Fibroblast of lung (primary cell): ENCODE data around the gene IGIP. TPM values are rescaled to one million over a fixed set of nuclear protein-coding genes. Genes with fewer than 3 reads are reported as not detected.

Experiments used
- DNase-seq, 2 donors: peaks; one replicate each; pipeline versions ENCODE4 v3.0.0 to v3.0.0-alpha.2; 2010; ENCODE audit warnings: low read depth in 2 of 2
- H2AFZ ChIP-seq: 2 replicates; pipeline ENCODE4 v1.5.1; 2012; ENCODE audit warnings: low read length, control low read depth, inconsistent platforms
- H3K27ac ChIP-seq: 2 replicates; pipeline ENCODE4 v1.5.1; 2011; ENCODE audit warnings: low read length, control low read depth; ENCODE audit not compliant: insufficient read depth
- H3K27me3 ChIP-seq: 2 replicates; pipeline ENCODE4 v1.5.1; 2011; ENCODE audit warnings: mild to moderate bottlenecking, low read length; ENCODE audit not compliant: control insufficient read depth, insufficient read depth
- H3K36me3 ChIP-seq: 2 replicates; pipeline ENCODE4 v1.5.1; 2011; ENCODE audit warnings: low read length; ENCODE audit not compliant: control insufficient read depth, insufficient read depth
- H3K4me1 ChIP-seq: 2 replicates; pipeline ENCODE4 v1.5.1; 2011; ENCODE audit warnings: low read length; ENCODE audit not compliant: control insufficient read depth, insufficient read depth; ENCODE audit errors: extremely low read depth
- H3K4me2 ChIP-seq: 2 replicates; pipeline ENCODE4 v1.5.1; 2011; ENCODE audit warnings: low read length, control low read depth; ENCODE audit not compliant: insufficient read depth; ENCODE audit errors: extremely low read depth
- H3K4me3 ChIP-seq, 4 experiments: fragments of 200-600 bp in 1 of 4; sonication (generic) in 1 of 4; replicated peaks in 1 of 4; 2 replicates each; pipeline ENCODE4 v1.5.1; 2011 to 2016; ENCODE audit warnings: low read length in 4 of 4, low read depth in 3 of 4, mild to moderate bottlenecking in 3 of 4, control low read depth in 2 of 4, inconsistent platforms in 1 of 4, mixed read lengths in 1 of 4; ENCODE audit not compliant: insufficient read depth in 1 of 4; ENCODE audit errors: control extremely low read depth in 1 of 4
- H3K79me2 ChIP-seq: 2 replicates; pipeline ENCODE4 v1.5.1; 2012; ENCODE audit warnings: mild to moderate bottlenecking, low read length, inconsistent platforms; ENCODE audit not compliant: control insufficient read depth, insufficient read depth
- H3K9ac ChIP-seq: 2 replicates; pipeline ENCODE4 v1.5.1; 2011; ENCODE audit warnings: mild to moderate bottlenecking, low read length, control low read depth; ENCODE audit not compliant: insufficient read depth
- H3K9me3 ChIP-seq: 2 replicates; pipeline ENCODE4 v1.5.1; 2012; ENCODE audit warnings: low read depth, low read length; ENCODE audit not compliant: control insufficient read depth, insufficient read depth
- H4K20me1 ChIP-seq: 2 replicates; pipeline ENCODE4 v1.5.1; 2011; ENCODE audit warnings: low read length; ENCODE audit not compliant: control insufficient read depth, insufficient read depth; ENCODE audit errors: extremely low read depth
- CTCF ChIP-seq, 2 donors: IDR thresholded peaks in 1 of 2; conservative IDR thresholded peaks in 1 of 2; 1 replicate in 1 of 2; 2 replicates in 1 of 2; pipeline ENCODE4 v1.5.1; 2011 to 2012; ENCODE audit warnings: low read length in 2 of 2, control low read depth in 1 of 2, inconsistent platforms in 1 of 2, low read depth in 1 of 2, mild to moderate bottlenecking in 1 of 2
- EZH2 ChIP-seq: IDR thresholded peaks from 2 replicates; pipeline ENCODE4 v1.5.1; 2012; ENCODE audit warnings: low read length, control low read depth, mild to moderate bottlenecking; ENCODE audit errors: missing control alignments
- polyA plus RNA-seq, 2 donors: library from polyadenylated mRNA; depleted of rRNA in 1 of 2; stranded (reverse) in 1 of 2; unstranded in 1 of 2; fragments of >200 nt; gene quantifications; 2 replicates each; pipeline ENCODE4 v1.2.1, GENCODE V29; 2011 to 2012; ENCODE audit warnings: missing spikeins in 1 of 2
- total RNA-seq: library from RNA; depleted of rRNA; stranded (reverse); fragments of >200 nt; gene quantifications from 2 replicates; pipeline ENCODE4 v1.2.1, GENCODE V29; 2014

Gene IGIP
- total and polyA plus RNA-seq, 2 donors (not counting 1 experiment from before 2014, with no cell fraction given) = 3.8 to 11.7 TPM

DNA sequence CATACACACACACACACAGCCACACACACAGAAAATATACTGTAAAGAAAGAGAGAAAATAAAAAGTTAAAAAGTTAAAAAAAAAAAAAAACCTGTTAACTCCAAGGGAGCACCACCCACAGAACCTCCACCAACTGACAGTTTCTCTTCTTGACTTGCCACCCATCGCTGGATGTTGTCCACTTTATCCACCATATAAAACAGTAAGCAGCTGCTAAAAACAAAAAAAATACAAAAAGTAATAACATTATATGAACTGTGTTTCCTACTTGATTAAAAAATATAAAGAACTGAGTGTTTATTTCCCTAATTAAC, 10.6 kb upstream of the IGIP start:
- H3K79me2 ChIP-seq = peaks cover 69% of the 10 kb centered on the region
- peaks cover 6% of the 10 kb centered on the region for H3K4me1 ChIP-seq
- no peak overlapping the region for H3K9ac ChIP-seq
- peak overlapping the region; percentile 82 for H3K4me2 ChIP-seq
- no peak for DNase-seq
- no peak for TF ChIP-seq EZH2
- no peak overlapping the region for H2AFZ ChIP-seq
- H3K27ac ChIP-seq = no peak overlapping the region
- H3K9me3 ChIP-seq = no peaks in the 10 kb centered on the region
- peak overlapping the region; percentile 58 to 74 (median 72) for H3K4me3 ChIP-seq
- H3K27me3 ChIP-seq = no peaks in the 10 kb centered on the region
- H3K36me3 ChIP-seq = no peaks in the 10 kb centered on the region
- peaks cover 3% of the 10 kb centered on the region for H4K20me1 ChIP-seq

DNA sequence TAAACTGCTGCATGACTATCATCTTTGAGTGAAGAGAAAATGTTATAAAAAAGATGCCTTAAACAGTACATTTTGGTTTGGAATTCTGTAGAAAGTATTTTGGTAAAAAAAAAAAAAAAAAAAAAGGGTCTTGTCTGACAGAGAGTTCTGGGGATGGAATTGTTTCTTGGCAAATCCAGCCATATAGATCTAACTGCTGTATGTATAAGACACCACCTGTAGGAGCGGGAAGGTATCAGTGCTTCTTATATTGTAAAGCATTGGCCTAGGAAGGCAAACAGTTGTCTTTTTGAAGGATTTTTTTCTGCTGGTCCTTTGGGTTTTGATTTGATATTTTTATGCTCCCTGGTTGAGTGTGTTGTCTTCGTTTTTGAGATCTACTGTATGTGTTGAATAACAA, 9.0 kb upstream of the IGIP start:
- Histone ChIP-seq H3K4me3 (peak overlapping the region in 1 of 4 experiments; percentile 73), H4K20me1 (peaks cover 3% of the 10 kb centered on the region), H3K9me3 (no peaks in the 10 kb centered on the region), H3K9ac (no peak overlapping the region), H3K27ac (no peak overlapping the region), H3K79me2 (peaks cover 56% of the 10 kb centered on the region), H2AFZ (no peak overlapping the region), H3K4me2 (peak overlapping the region; percentile 61), H3K4me1 (peaks cover 6% of the 10 kb centered on the region), H3K27me3 (no peaks in the 10 kb centered on the region), H3K36me3 (no peaks in the 10 kb centered on the region)
- TF ChIP-seq CTCF (conservative IDR thresholded peaks at IDR 0.05 in 1 of 2, IDR thresholded peaks at IDR 0.05 in 1 of 2; ENCODE audit: low read depth in 1 of 2, low read length in 2 of 2) = no peak
- TF ChIP-seq EZH2 = no peak
- DNase-seq = no peak

DNA sequence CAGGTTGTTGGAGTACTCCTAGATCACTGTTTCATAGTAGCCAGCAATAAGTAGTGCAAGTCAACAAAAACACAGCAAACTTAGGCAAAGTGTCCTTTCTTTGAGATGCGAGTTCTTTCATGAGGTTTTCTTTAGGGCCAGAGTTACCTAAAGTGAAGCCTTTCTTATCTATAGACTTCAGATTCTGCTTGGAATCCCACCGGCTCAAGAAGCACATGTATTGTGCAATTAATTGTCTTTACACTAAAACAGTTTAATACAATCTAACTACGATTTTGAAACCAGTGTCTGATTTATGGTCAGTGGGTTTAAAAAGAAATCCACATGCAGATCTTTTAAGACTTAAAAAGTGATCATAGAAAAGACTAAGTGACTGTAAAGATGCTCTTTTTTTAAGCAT, 8.2 kb upstream of the IGIP start:
- H4K20me1 ChIP-seq = peaks cover 3% of the 10 kb centered on the region
- peaks cover 48% of the 10 kb centered on the region for H3K79me2 ChIP-seq
- no peak overlapping the region for H3K4me2 ChIP-seq
- TF ChIP-seq CTCF (conservative IDR thresholded peaks at IDR 0.05 in 1 of 2, IDR thresholded peaks at IDR 0.05 in 1 of 2; ENCODE audit: low read depth in 1 of 2, low read length in 2 of 2) (no peak), EZH2 (no peak)
- H3K9me3 ChIP-seq = no peaks in the 10 kb centered on the region
- H3K27me3 ChIP-seq = no peaks in the 10 kb centered on the region
- H3K27ac ChIP-seq = no peak overlapping the region
- DNase-seq = no peak
- H3K36me3 ChIP-seq = no peaks in the 10 kb centered on the region
- H2AFZ ChIP-seq = no peak overlapping the region
- peaks cover 4% of the 10 kb centered on the region for H3K4me1 ChIP-seq
- H3K9ac ChIP-seq = no peak overlapping the region
- no peak overlapping the region for H3K4me3 ChIP-seq
